HEK293T (cell line): Measurements from ENCODE around the gene MARK2.

Experiments
- BHLHE40 ChIP-seq: fragments of 450-650 bp; IDR thresholded peaks from 2 replicates; pipeline ENCODE4 v1.6.1; 2016; ENCODE audit warnings: mild to moderate bottlenecking, moderate library complexity, borderline replicate concordance
- FOXA1 ChIP-seq: fragments of 450-650 bp; IDR thresholded peaks from 2 replicates; pipeline ENCODE4 v1.6.1; 2016; ENCODE audit warnings: mild to moderate bottlenecking
- FOXM1 ChIP-seq: fragments of 450-650 bp; IDR thresholded peaks from 2 replicates; pipeline ENCODE4 v1.6.1; 2017; ENCODE audit warnings: mild to moderate bottlenecking, borderline replicate concordance
- ZNF384 ChIP-seq: fragments of 450-650 bp; IDR thresholded peaks from 2 replicates; pipeline ENCODE4 v1.6.1; 2016

DNA sequence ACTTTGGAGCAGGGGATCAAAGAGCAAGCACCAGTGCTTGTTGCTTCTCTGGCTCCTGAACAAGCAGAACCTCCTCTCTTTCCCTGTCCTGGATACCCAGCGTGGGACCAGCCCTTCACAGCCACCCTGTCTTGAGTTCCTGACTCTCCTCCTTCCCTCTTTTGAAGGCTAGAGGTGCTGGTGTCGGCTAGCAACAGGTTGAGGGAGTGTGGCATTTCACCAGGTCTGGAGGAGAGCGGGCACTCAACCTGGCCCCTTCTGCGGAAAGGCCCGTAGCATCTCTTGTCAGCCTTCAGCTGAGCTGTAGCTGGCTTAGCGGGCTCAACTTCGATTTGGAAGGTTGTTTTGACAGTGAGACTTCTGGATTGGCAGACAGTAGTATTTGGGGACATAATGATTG, 51.5 kb downstream of the MARK2 start:
- no peak for TF ChIP-seq FOXM1
- TF ChIP-seq ZNF384: no peak
- no peak for TF ChIP-seq BHLHE40
- TF ChIP-seq FOXA1: no peak
